SKM-1 treated with dmso at 0.1 percent for 144 hours (cell line): ENCODE data around the gene FITM2.
"Not testable (repeated sequence)": the region's sequence is repeated elsewhere in the genome, so short reads cannot be mapped to it uniquely, and the experiment has no call there.

Source experiments
- DNase-seq: peaks from one replicate; lab custom pipeline; 2025; ENCODE audit not compliant: unreplicated experiment; lab: John Stamatoyannopoulos, UW

Gene FITM2, protein sequence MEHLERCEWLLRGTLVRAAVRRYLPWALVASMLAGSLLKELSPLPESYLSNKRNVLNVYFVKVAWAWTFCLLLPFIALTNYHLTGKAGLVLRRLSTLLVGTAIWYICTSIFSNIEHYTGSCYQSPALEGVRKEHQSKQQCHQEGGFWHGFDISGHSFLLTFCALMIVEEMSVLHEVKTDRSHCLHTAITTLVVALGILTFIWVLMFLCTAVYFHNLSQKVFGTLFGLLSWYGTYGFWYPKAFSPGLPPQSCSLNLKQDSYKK

DNA sequence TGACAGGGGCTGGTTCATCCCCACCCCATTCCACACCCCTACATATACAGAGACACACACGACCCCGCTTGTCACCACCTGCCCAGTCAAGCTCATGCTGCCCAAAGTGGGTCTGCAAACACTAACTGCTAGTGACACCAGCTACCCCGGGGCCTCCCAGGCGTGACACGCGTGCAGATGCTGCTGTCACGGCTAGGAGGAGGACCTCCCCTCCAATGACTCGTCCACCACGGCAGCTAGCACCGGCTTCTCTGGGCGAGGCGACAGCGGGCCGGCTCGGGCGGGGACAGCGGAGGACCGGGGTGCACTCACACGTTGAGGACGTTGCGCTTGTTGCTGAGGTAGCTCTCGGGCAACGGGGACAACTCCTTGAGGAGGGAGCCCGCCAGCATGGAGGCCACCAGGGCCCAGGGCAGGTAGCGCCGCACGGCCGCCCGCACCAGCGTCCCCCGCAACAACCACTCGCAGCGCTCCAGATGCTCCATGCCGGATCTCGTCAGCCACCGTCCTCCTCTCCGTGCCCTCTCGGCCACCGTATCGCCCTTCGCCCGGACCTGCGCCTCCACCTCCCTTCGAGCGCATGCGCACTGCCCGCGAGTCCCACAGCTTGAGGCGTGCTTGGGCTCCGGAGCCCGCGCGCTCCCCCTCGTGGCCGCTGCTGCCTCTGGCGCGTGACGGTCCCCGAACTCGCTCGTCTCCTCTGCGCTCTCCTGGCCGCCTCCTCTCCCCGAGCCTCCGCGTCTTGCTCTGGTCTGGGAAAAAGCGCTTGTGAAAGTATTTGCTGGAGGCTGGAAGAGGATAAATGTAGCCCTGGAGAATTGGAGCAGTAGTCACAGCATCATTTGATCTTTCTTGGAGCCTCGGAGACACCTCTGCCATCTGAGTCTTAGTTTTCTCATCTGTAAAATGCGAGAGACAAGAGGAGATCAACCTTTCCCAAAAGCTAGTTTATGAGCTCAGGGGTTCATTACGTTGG is at the start of gene FITM2:
TSS of gene FITM2 (minus strand) at position 539 of the 976 bp plus-strand sequence. CDS start at position 485, 54 bp downstream.
- DNase-seq, result peak; percentile 89

DNA sequence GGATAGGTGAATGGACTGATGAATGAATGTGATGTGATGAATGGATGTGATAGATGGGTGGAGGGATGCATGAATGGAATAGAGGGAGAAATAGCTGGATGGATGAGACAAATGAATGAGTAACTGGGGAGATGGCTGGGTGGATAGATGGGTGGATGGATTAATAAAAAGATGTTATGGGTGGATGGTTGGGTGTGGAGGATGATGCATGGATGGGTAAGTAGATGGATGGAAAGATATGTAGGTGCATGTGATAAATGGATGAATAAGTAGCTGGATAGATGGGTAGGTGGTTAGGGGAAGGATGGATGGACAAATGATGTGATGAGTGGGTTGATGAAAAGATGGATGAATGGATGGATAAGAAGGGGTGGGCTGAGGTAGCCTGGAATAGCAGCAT is 49.2 kb upstream of the FITM2 start:
- DNase-seq, result no peak

DNA sequence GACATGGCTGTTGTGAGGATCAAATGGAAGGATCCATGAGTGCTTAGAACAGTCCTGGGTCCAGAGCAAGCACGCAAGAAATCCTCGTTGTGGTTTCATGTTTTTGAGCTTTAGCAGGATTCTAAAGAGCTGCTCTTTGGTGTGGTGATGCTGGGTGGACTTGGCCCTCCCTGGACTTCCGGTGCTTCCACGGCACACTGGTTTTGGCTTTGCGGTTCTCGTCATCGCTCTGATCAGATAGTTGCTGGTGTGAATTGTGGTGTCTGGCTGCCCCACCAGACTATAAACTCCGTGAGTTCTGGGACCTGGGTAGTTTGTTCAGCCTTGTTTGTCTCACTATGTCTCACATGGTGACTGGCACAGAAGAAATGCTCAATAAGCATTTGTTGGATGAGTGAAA is 47.8 kb upstream of the FITM2 start:
- no peak for DNase-seq

DNA sequence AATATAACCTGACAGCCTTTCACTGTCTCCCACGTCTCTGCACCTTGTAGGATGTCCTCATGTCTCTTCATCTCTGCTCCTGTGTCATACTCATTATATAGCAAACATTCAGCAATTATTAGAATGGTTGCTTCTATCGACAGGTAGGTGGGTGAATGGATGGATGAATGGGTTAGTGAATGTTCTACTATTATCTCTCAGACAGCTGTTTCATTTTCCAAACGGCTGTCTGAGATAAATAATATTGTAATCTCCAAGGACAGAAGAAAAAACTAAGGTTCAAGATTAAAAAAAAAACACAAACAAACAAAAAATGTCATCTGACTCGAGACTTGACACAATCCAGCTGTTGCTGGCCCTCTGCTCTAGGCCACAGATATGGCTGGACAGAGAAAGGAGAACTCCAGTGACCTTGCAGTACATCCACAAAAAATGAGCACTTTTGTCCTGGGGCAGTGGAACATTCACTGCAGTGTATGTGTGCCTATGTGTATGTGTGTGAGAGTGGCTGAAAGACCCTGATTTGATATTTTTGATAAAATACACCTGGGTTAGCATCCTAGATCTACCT is 46.6 kb upstream of the FITM2 start:
- DNase-seq, result no peak

DNA sequence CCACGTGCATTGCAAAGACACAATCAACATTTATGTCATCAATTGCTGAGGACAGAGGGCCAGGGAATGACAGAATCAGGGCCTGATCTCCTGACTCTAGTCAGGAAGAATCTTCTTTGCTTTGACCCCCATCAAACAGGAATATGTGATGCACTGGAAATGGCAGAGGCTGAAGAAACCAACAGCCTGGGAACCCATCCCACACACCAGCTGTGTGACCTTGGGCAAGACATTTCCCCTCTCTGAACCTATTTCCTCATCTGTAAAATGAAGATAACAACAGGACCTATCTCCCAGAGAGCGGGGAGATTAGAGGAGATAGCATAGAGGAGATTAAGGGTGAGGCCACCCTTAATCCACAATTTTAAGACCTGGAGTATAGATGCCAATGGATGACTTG is 46.0 kb upstream of the FITM2 start:
- DNase-seq, result no peak

DNA sequence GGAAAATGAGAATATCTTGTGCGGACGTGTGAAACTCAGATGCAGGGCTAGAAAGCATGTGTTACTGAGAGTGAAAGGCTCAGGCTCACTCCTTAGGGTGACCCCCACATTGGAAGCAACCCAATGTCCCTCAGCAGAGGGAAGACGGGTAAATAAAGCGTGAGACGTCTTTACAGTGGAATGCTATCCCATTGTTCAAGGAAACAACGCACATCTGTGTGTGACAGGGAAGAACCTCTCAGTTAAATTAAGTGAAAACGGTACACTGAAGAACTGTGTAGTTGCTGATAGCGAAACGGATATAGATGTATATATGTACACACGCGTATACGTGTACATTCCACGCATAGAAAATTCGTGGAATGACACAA is 45.3 kb upstream of the FITM2 start:
- DNase-seq, result no peak

DNA sequence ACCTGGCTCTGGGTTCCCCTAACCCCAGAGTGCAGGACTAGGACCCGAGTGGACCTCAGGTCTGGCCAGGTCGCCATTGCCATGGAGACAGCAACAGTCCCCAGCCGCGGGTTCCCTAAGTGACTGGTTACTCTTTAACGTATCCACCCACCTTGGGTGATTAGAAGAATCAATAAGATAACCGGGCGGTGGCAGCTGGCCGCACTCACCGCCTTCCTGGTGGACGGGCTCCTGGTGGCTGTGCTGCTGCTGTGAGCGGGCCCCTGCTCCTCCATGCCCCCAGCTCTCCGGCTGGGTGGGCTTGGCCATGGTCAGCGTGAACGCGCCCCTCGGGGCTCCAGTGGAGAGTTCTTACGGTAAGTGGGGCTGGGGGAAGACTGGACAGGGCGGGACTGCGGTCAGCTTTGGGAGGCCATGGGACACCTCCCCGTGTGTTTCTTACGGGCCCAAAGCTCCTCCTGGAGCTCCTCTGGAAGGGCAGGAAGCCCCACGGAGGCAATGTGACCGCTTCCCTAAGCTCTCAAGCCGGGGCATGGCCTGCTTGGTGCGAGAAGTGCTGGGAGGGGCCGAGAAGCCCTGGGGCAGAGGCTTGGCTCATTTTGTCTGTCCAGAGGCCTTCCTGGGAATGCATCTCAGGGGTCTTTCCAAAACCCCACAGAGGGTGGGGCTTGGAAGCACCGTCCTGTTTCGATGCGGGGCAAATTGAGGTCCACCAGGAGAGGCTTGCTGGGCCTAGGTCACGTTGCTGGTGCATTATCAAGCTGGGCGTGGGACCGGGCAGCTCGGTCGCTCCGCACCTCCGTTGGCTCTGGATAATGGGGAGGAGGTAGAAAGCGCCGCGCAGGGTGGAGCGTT is 44.7 kb upstream of the FITM2 start, which contains the start of gene HNF4A:
TSS of gene HNF4A (plus strand) at position 202 of the 855 bp plus-strand sequence. CDS start at position 308, 106 bp downstream.
- DNase-seq, result no peak

DNA sequence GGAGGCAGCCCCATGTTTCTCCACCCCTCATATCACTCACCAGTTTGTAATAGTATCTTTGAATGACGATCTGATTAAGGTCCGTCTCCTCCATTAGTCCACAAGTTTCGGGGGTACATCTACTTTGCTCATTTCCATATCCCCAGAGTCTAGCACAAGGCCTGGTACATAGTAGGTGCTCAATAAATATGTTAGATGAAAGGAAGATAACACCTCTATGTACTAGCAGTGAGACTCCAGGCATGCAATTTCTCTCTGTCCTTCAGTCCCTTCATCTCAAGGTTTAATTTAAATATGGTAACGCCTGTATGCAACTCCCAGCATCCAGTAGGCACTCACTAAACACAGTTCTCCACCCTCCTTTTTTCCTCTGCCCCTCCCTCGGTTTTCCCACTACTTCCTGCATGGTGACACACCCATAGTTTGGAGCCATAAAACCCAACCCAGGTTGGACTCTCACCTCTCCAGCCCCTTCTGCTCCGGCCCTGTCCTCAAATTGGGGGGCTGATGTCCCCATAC is 44.0 kb upstream of the FITM2 start:
- no peak for DNase-seq

DNA sequence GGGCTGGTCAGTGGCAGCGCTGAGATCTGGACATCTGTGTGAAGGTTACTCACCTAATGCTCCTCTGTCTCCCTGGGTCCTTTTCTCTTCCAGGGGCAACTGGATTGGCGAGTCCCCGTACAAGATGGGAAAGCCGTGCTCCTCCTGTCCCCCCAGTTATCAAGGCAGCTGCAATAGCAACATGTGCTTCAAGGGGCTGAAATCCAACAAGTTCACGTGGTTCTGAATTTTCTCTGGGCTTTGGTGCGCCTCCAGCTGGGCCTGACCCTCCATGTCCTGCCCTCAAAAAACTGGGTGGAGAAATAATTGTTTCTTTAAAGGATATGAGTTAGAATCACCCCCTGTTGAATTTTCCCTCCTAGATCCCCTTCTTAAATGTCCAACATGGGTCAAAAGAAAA is 39.6 kb upstream of the FITM2 start:
- DNase-seq, result no peak

DNA sequence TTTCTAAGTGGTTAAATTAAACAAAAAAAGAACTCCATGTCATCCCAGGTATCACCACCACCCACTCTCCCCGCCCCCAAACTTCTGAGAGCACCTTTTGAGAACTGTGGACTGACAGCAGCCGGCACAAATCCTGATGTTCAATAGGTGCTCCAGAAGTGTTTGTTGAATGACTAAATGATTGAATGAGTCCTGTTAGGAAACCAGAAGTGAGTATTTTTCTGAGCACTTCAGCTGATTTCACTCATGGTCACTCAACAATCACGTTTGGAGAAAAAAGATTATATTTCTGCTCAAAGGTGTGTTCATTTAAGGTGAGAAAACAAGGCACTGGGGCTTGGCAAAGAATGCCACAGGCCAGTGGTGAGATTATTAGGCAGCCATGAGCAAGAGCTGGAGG is 38.3 kb upstream of the FITM2 start:
- DNase-seq, result no peak

DNA sequence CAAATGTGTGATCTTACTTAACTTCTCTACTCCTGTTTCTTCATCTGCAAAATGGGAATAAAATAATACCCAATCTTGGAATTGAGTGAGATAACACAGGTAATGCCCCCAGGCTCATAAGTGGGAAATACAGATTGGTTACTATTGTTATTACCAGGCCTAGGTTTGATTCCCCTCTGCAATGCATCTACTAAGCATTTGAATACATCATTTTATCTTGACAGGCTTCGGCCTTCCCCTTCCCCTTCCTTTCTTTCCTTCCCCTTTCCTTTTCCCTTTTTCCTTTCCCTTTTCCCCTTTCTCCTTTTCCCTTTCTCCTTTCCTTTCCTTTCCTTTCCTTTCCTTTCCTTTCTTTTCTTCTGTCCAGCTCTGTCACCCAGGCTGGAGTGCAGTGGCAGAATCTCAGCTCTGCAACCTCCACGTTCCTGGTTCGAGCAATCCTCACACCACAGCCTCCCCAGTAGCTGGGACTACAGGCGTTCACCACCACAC is 37.2 kb upstream of the FITM2 start:
- DNase-seq, result no peak

DNA sequence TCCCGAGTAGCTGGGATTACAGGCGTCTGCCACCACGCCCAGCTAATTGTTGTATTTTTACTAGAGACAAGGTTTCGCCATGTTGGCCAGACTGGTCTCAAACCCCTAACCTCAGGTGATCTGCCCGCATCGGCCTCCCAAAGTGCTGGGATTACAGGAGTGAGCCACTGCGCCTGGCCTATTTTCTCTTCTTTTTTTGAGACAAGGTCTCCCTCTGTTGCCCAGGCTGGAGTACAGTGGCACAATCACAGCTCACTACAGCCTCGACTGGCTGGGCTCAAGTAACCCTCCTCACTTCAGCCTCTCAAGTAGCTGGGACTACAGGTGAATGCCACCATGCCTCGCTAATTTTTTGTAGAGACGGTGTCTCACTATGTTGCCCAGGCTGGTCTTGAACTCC is 34.9 kb upstream of the FITM2 start:
- DNase-seq, result not testable (repeated sequence)

DNA sequence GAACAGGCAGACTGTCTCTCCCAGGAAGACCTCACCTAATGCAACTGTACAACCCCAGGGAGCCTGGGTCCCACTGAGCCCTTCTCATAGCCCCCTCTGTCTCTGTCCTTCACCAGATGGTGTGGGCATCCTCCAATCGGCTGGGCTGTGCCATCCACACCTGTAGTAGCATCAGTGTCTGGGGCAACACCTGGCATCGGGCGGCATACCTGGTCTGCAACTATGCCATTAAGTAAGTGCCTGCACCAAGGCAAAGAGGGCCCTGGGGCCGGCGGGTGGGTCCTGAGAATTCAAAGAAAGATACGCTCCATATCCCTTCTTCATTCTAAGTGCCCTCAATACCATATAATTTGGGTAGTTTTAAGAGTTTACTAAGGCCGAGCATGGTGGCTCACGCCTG is 34.1 kb upstream of the FITM2 start:
- no peak for DNase-seq

DNA sequence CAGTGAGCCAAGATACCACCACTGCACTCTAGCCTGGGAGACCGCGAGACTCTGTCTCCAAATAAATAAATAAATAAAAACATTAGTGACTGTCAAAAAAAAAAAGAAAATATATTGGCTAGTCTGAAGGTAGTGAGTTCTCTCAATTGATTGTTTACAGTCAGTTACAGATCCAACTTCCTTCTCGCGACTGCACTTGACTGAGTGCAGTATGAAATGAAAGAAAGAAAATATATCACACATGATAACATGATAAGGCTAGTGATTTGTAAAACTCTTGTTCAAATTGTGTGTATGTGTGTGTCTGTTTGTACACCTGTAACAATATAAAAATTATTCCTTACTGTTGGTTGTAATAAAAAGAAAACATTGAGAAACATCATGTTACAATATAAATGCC is 33.7 kb upstream of the FITM2 start:
- no peak for DNase-seq

DNA sequence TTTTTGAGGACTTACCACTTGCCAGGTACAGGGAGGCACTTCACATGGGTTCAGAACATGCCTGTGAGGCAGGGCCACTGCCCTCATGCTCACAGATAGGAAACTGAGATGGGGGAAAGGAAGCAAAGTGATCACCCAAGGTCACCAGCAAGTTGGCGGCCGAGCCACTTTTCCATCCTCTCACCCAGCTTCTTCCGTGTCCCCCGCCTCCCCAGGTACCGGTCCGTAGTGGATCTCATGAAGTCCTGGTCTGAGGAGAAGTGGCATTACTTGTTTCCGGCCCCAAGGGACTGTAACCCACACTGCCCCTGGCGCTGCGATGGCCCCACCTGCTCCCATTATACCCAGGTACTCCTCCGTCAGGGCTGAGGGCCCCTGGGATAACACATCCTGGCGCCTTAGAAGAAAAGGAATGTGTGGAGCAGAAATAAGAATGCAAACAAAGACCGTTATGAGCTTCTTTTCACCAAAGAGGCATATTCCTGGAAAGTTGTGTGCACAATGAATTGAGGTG is 32.2 kb upstream of the FITM2 start:
- DNase-seq, result no peak

DNA sequence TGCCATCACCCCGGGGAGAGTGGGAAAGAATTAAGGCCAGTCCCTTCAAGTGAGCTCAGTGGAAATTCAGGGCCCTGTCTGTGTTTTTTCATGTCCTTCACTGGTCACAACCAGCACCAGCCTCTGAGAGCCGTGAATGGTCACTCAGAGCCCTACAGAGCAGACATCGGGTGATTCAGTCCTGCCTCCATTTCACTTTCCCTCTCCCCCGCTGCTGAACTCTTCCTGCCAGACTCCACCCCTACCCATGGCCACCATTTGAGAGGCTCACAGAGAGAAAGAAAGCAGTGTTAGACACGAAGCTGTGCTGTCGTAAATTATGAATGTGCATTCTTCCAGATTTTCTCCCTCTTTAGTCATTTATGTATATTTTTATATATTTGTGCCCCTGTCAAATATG is 31.2 kb upstream of the FITM2 start:
- DNase-seq, result no peak

DNA sequence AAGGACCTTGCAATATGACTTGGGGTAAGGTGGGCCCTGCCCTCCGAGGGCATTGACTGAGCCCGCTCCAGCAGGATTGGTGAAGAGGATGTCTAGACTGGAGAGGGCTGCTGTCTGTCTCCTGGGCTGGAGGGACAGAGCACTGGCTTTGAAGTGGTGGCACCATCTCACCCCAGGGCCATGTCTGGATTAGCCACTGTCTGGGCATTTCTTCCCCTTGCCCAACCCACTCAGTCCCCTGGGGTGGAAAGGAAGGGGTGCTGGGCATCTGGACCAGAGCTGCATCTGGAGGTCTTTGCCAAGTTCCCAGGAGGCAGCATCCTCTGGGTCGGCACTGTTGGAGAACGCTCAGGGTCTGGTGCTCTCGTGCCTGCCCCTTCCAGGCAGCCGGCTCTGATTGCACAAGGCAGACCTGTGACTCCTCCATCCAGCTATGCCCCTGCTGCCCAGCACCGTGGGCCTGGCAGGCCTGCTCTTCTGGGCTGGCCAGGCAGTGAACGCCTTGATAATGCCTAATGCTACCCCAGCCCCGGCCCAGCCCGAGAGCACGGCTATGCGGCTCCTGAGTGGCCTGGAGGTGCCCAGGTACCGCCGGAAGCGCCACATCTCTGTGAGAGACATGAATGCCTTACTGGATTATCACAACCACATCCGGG is 25.9 kb upstream of the FITM2 start, which contains the start of gene R3HDML:
TSS of gene R3HDML (plus strand) at position 319 of the 656 bp plus-strand sequence. CDS start at position 434, 115 bp downstream.
- DNase-seq, result no peak

DNA sequence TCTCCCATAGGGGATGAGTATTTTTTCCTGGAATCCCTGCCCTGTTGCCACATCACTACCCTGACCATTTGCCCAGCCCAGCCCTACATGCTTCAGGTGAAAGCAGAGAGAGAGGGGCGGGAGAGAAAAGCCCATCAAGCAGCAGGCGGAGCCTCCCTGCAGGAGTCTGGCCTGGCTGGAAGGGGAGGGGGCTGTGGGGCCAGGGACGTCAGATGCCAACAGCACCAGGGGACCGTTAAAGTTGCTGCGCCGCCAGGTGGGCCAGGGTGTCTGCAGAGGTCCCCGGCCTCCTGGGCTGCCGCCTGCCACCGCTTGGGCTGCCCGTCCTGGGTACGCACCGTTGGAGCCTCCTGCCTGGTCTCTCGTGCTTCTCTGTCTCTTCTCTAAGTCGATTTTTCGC is 25.1 kb upstream of the FITM2 start:
- DNase-seq, result no peak

DNA sequence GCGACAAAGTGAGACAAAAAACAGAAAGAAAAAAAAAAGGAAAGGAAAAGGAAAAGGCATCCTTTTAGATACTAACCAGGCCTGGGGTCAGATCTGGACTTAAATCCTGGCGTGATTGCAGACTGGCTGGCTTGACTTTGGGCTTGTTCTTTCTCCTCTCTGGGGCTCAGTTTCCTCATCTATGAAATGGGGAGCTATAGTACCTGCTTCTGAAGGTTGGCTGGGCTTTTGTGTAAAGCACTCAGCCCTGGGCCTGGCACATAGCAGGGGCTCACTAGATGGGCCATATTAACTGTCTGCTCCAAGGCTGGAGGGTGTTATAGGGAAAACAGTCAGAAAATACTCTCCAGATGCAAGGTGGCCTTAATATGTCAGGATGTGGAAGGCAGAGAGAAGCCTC is 24.7 kb upstream of the FITM2 start:
- no peak for DNase-seq

DNA sequence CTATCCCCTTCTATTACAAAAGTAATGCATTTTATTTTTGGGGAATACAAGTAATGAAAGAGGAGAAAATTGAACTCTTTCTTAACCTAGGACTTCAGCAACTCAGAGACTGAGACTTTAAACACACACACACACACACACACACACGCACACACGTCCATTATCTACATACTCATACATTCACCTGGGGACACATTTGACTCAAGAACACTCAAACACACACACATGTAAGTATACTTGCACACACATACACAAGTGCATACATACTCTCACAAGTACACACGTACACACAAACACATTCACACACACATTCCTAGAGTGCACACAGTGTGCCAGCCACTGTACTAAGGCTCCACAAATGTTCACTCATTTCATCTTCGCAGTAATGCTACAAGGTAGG is 23.7 kb upstream of the FITM2 start:
- DNase-seq, result no peak
